Measurements from ENCODE around the gene TRPT1.
A peak's percentile ranks its signal among the peaks of the same experiment; 100 is the strongest.

DNA sequence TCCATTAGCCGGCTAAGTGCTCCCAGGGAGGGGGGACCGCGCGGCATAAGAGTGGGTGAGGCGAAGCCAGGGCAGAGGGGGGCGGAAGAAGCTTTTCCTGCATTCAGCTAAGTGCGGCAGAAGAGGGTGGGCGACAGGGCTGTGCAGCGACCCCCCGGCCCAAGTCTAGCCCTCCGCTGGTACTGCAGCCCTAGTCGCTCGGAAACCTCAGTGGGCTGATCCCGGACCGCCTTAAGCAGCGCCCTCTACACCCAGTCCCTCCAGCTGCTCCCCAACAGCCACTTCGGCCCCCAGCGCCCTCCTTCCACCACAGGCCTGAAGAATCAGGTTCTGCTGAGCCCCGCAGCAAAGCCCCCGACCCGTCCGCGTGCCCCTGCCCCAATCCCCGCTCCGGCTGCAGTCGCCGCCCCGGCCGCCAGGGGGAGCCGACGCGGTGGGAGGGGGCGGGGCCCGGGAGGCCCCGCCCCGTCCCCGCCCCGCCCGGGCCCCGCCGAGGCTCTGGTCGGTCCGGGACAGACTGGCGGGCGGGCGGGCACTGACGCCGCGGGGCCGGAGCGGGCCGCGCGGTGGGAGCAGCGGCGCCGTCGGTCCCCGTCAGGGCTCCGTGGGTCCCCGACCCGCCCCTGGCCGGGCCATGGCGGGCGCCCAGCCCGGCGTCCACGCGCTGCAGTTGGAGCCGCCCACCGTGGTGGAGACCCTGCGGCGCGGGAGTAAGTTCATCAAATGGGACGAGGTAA, 25.2 kb upstream of the TRPT1 start, which contains the start of gene PLCB3:
- TF ChIP-seq POLR2AphosphoS5 (IDR thresholded peaks at IDR 0.05): no peak
- TF ChIP-seq, protein P1, sequence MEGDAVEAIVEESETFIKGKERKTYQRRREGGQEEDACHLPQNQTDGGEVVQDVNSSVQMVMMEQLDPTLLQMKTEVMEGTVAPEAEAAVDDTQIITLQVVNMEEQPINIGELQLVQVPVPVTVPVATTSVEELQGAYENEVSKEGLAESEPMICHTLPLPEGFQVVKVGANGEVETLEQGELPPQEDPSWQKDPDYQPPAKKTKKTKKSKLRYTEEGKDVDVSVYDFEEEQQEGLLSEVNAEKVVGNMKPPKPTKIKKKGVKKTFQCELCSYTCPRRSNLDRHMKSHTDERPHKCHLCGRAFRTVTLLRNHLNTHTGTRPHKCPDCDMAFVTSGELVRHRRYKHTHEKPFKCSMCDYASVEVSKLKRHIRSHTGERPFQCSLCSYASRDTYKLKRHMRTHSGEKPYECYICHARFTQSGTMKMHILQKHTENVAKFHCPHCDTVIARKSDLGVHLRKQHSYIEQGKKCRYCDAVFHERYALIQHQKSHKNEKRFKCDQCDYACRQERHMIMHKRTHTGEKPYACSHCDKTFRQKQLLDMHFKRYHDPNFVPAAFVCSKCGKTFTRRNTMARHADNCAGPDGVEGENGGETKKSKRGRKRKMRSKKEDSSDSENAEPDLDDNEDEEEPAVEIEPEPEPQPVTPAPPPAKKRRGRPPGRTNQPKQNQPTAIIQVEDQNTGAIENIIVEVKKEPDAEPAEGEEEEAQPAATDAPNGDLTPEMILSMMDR (IDR thresholded peaks at IDR 0.05): peak; percentile 55 to 95

All from suprapubic skin (tissue), 3 donors.